Endothelial cell of umbilical vein (primary cell): Measurements from ENCODE around the gene C2orf81. TPM values are rescaled to one million over a fixed set of nuclear protein-coding genes. Genes with fewer than 3 reads are reported as not detected.

Source experiments
- BruUV-seq: library from RNA; stranded (reverse); fragments of 400-500 nt; replicated peaks from 2 replicates; lab custom pipeline; 2021; lab: Mats Ljungman, UMichigan
- CTCF ChIA-PET: fragments of 300-600, 350-600 bp; sonication (Branson Sonifier 250); formaldehyde crosslinking; loops from one replicate; lab custom pipeline; 2021; ENCODE audit warnings: antibody characterized with exemption, inconsistent platforms; lab: Charles Lee
- POLR2A ChIA-PET: fragments of 300-600, 350-600 bp; sonication (Branson Sonifier 250); formaldehyde crosslinking; loops from one replicate; lab custom pipeline; 2021; ENCODE audit warnings: antibody characterized with exemption, inconsistent platforms; lab: Charles Lee
- DNase-seq: peaks from one replicate; pipeline ENCODE4 v3.0.0-alpha.2; 2011; ENCODE audit warnings: low read depth, low spot score
- FAIRE-seq: peaks from 2 replicates; lab custom pipeline; 2011; peaks lifted over from hg19 to GRCh38; lab: Jason Lieb, UNC
- H2AFZ ChIP-seq: 2 replicates; pipeline ENCODE4 v1.6.0; 2012; ENCODE audit warnings: low read depth, low read length, control low read depth, inconsistent platforms
- H3K27ac ChIP-seq: 2 replicates; pipeline ENCODE4 v1.5.1; 2011; ENCODE audit warnings: low read depth, mild to moderate bottlenecking, control low read depth, low read length, moderate library complexity; ENCODE audit not compliant: insufficient read depth
- H3K27me3 ChIP-seq, 2 experiments: 2 replicates each; pipeline versions ENCODE4 v1.6.0 to v1.6.1; 2011; ENCODE audit warnings: low read length in 2 of 2, mixed read lengths in 1 of 2; ENCODE audit not compliant: control insufficient read depth in 2 of 2, insufficient read depth in 2 of 2
- H3K36me3 ChIP-seq, 2 experiments: 2 replicates in 1 of 2; 3 replicates in 1 of 2; pipeline ENCODE4 v1.5.1; 2011; ENCODE audit warnings: low read length in 2 of 2, mild to moderate bottlenecking in 1 of 2, moderate library complexity in 1 of 2; ENCODE audit not compliant: control insufficient read depth in 2 of 2, insufficient read depth in 2 of 2; ENCODE audit errors: extremely low read depth in 1 of 2
- H3K4me1 ChIP-seq: 3 replicates; pipeline ENCODE4 v1.5.1; 2011; ENCODE audit warnings: mild to moderate bottlenecking, low read length; ENCODE audit not compliant: control insufficient read depth, insufficient read depth; ENCODE audit errors: extremely low read depth
- H3K4me2 ChIP-seq: 2 replicates; pipeline ENCODE4 v1.6.1; 2011; ENCODE audit warnings: low read length, control low read depth, mixed read lengths; ENCODE audit not compliant: insufficient read depth
- H3K4me3 ChIP-seq, 3 experiments: fragments of 200-600 bp in 1 of 3; sonication (generic), shearing (Covaris generic) in 1 of 3; replicated peaks in 1 of 3; 2 replicates each; pipeline ENCODE4 v1.5.1; 2011 to 2016; ENCODE audit warnings: control low read depth in 3 of 3, low read length in 3 of 3, mild to moderate bottlenecking in 2 of 3, inconsistent platforms in 1 of 3, low read depth in 1 of 3, moderate library complexity in 1 of 3; ENCODE audit not compliant: insufficient read depth in 1 of 3
- H3K79me2 ChIP-seq: 2 replicates; pipeline ENCODE4 v1.6.0; 2012; ENCODE audit warnings: low read length, inconsistent platforms; ENCODE audit not compliant: control insufficient read depth, insufficient read depth
- H3K9ac ChIP-seq: replicated peaks from 2 replicates; pipeline ENCODE3; 2011; ENCODE audit warnings: low read length, control low read depth; ENCODE audit not compliant: insufficient read depth; ENCODE audit errors: extremely low read depth
- H3K9me1 ChIP-seq: replicated peaks from 3 replicates; pipeline ENCODE4 v1.6.0; 2011; ENCODE audit warnings: mild to moderate bottlenecking, low read length; ENCODE audit not compliant: control insufficient read depth, insufficient read depth; ENCODE audit errors: extremely low read depth
- H3K9me3 ChIP-seq: replicated peaks from 2 replicates; pipeline ENCODE4 v1.5.1; 2012; ENCODE audit warnings: low read length, inconsistent platforms; ENCODE audit not compliant: control insufficient read depth, insufficient read depth
- H4K20me1 ChIP-seq: replicated peaks from 2 replicates; pipeline ENCODE3; 2011; ENCODE audit warnings: mild to moderate bottlenecking, low read length; ENCODE audit not compliant: control insufficient read depth, insufficient read depth; ENCODE audit errors: extremely low read depth
- CTCF ChIP-seq, 2 donors: IDR thresholded peaks; 1 replicate in 1 of 2; 2 replicates in 1 of 2; pipeline ENCODE4 v1.5.1; 2011; ENCODE audit warnings: low read length in 2 of 2, mild to moderate bottlenecking in 2 of 2, moderate library complexity in 2 of 2, control low read depth in 1 of 2, inconsistent platforms in 1 of 2, low read depth in 1 of 2; ENCODE audit not compliant: insufficient read depth in 1 of 2; ENCODE audit errors: extremely low read depth in 1 of 2
- EZH2 ChIP-seq: IDR thresholded peaks from 2 replicates; pipeline ENCODE4 v1.6.1; 2012; ENCODE audit warnings: borderline replicate concordance, low read depth, mild to moderate bottlenecking, moderate library complexity, low read length, inconsistent platforms; ENCODE audit not compliant: severe bottlenecking
- FOS ChIP-seq: IDR thresholded peaks from 2 replicates; pipeline ENCODE4 v1.6.1; 2011; ENCODE audit warnings: mild to moderate bottlenecking, low read length, moderate library complexity, borderline replicate concordance; ENCODE audit not compliant: insufficient read depth
- GATA2 ChIP-seq: IDR thresholded peaks from 2 replicates; pipeline ENCODE4 v1.7.0; 2011; ENCODE audit warnings: low read depth, mild to moderate bottlenecking, moderate library complexity, mixed read lengths, low read length; ENCODE audit not compliant: insufficient read length, insufficient read depth
- JUN ChIP-seq: IDR thresholded peaks from 2 replicates; pipeline ENCODE4 v1.6.1; 2011; ENCODE audit warnings: borderline replicate concordance, low read depth; ENCODE audit not compliant: insufficient read length, insufficient read depth
- MYC ChIP-seq: IDR thresholded peaks from one replicate; pipeline ENCODE4 v1.6.1; 2011; ENCODE audit warnings: mild to moderate bottlenecking, low read depth, low read length
- POLR2A ChIP-seq: IDR thresholded peaks from 2 replicates; pipeline ENCODE4 v1.6.1; 2012; ENCODE audit warnings: low read depth, mild to moderate bottlenecking, control low read depth, low read length
- POLR2AphosphoS5 ChIP-seq: IDR thresholded peaks from 2 replicates; pipeline ENCODE4 v1.6.1; 2012; ENCODE audit warnings: low read depth, mild to moderate bottlenecking, control low read depth, low read length, moderate library complexity; ENCODE audit not compliant: insufficient read depth
- dilution Hi-C: fragments of 300-500 bp; cut with MboI; formaldehyde crosslinking; loops from one replicate; pipeline ENCODE4 v1.15.0; 2019; ENCODE audit warnings: low sequenced_read_pairs; ENCODE audit not compliant: extremely low pct_ligation_motif_present
- intact Hi-C: fragments of 100-400 bp; cut with micrococcal nuclease; formaldehyde crosslinking; loops from one replicate; pipeline ENCODE4 v1.10.0; 2022
- polyA plus RNA-seq, 4 experiments: library from polyadenylated mRNA; depleted of rRNA in 3 of 4; stranded (reverse) in 3 of 4; unstranded in 1 of 4; fragments of >200 nt; gene quantifications; 2 replicates each; pipeline versions ENCODE4 v1.2.1 to v1.2.3, GENCODE V29; 2011 to 2012; ENCODE audit warnings: missing spikeins in 1 of 4
- total RNA-seq: library from RNA; stranded (reverse); gene quantifications from 2 replicates; pipeline ENCODE4 v1.2.3, GENCODE V29; 2021
- TF ChIP-seq, protein P1 (sequence below): IDR thresholded peaks from 2 replicates; pipeline ENCODE4 v1.6.1; 2011; ENCODE audit not compliant: insufficient read depth, insufficient read length

The C2orf81 gene
- total and polyA plus RNA-seq, 2 donors (not counting 3 experiments of a cell fraction or from before 2014, with no cell fraction given), result 0.17 to 0.71 TPM

GRCh38 chr2:74393525-74393924, 27.9 kb downstream of the C2orf81 start:
- Histone ChIP-seq H3K27ac (no peak overlapping the region), H3K36me3 (no peaks in the 10 kb centered on the region), H4K20me1 (peaks cover 3% of the 10 kb centered on the region), H3K4me3 (no peak overlapping the region), H3K9ac (no peak overlapping the region), H3K79me2 (peaks cover 29% of the 10 kb centered on the region), H3K4me1 (peaks cover 12% of the 10 kb centered on the region), H3K9me3 (no peaks in the 10 kb centered on the region), H2AFZ (no peak overlapping the region), H3K9me1 (no peaks in the 10 kb centered on the region), H3K27me3 (no peaks in the 10 kb centered on the region), H3K4me2 (no peak overlapping the region)
- no TSS peak for BruUV-seq
- no peak for TF ChIP-seq JUN
- TF ChIP-seq POLR2AphosphoS5, result no peak
- TF ChIP-seq CTCF (IDR thresholded peaks at IDR 0.05; ENCODE audit: extremely low read depth in 1 of 2, insufficient read depth in 1 of 2, low read depth in 1 of 2, low read length in 2 of 2), result no peak
- TF ChIP-seq MYC, result no peak
- TF ChIP-seq, protein P1, sequence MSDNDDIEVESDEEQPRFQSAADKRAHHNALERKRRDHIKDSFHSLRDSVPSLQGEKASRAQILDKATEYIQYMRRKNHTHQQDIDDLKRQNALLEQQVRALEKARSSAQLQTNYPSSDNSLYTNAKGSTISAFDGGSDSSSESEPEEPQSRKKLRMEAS, result no peak
- no peak for TF ChIP-seq FOS
- TF ChIP-seq EZH2, result no peak
- no peak for TF ChIP-seq POLR2A
- TF ChIP-seq GATA2, result no peak
- no peak for DNase-seq
- intact Hi-C loops, result loop anchor here (5.0 to 10.0 kb wide), 2 partner anchors 56 to 569 kb away; partner anchors contain the start of gene STAMBP
- dilution Hi-C loops, result no loop called here
- ChIA-PET CTCF (no interaction called here), POLR2A (no interaction called here)
- no peak for FAIRE-seq
